GM13977 (cell line): Measurements from ENCODE around the gene FAM20C.

Source experiments
- DNase-seq: peaks from one replicate; pipeline ENCODE4 v3.0.0; 2012; ENCODE audit warnings: low spot score
- in situ Hi-C: fragments of 300-500 bp; cut with MboI; formaldehyde crosslinking; loops from one replicate; pipeline ENCODE4 v1.12.0; 2022; ENCODE audit warnings: low sequenced_read_pairs, low pct_unique_long_range_greater_than_20kb, mixed read lengths, inconsistent platforms; ENCODE audit not compliant: unreplicated experiment
- TF ChIP-seq, protein P1 (sequence below): IDR thresholded peaks from 2 replicates; pipeline ENCODE4 v1.5.1; 2012; ENCODE audit warnings: mild to moderate bottlenecking, control low read depth; ENCODE audit not compliant: insufficient read depth; ENCODE audit errors: extremely low read depth, missing control alignments

The FAM20C gene

GRCh38 chr7:257647-257992 lies 65.2 kb downstream of the FAM20C start:
- in situ Hi-C loops: no loop called here
- DNase-seq: no peak
- TF ChIP-seq, protein P1, sequence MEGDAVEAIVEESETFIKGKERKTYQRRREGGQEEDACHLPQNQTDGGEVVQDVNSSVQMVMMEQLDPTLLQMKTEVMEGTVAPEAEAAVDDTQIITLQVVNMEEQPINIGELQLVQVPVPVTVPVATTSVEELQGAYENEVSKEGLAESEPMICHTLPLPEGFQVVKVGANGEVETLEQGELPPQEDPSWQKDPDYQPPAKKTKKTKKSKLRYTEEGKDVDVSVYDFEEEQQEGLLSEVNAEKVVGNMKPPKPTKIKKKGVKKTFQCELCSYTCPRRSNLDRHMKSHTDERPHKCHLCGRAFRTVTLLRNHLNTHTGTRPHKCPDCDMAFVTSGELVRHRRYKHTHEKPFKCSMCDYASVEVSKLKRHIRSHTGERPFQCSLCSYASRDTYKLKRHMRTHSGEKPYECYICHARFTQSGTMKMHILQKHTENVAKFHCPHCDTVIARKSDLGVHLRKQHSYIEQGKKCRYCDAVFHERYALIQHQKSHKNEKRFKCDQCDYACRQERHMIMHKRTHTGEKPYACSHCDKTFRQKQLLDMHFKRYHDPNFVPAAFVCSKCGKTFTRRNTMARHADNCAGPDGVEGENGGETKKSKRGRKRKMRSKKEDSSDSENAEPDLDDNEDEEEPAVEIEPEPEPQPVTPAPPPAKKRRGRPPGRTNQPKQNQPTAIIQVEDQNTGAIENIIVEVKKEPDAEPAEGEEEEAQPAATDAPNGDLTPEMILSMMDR: no peak

- in situ Hi-C loops: no loop called here
- TF ChIP-seq, protein P1: no peak
- no peak for DNase-seq
Measured at GRCh38 chr7:258476-259190, 66.3 kb downstream of the FAM20C start.

GRCh38 chr7:259191-259505 lies 66.8 kb downstream of the FAM20C start:
- no peak for DNase-seq
- in situ Hi-C loops: no loop called here
- TF ChIP-seq, protein P1: no peak

- no peak for DNase-seq
- in situ Hi-C loops: no loop called here
- TF ChIP-seq, protein P1: no peak
Measured at GRCh38 chr7:259751-260405, 67.5 kb downstream of the FAM20C start.

GRCh38 chr7:260441-261281 lies 68.3 kb downstream of the FAM20C start:
- no peak for DNase-seq
- in situ Hi-C loops: no loop called here
- TF ChIP-seq, protein P1: no peak

GRCh38 chr7:261341-262250 lies 69.2 kb downstream of the FAM20C start:
- TF ChIP-seq, protein P1: no peak
- in situ Hi-C loops: no loop called here
- DNase-seq: no peak
